B cell (primary cell): ENCODE results near the gene AP3D1. TPM values are rescaled to one million over a fixed set of nuclear protein-coding genes. Genes with fewer than 3 reads are reported as not detected.

Experiments
- ATAC-seq: fragments of 200-7000 bp; cut with Tn5 transposase; one replicate; pipeline ENCODE4 v1.10.0; 2021; ENCODE audit warnings: low read depth, mild to moderate bottlenecking, moderate number of reproducible peaks, moderate library complexity
- CTCF ChIA-PET: fragments of 350-600 bp; sonication (Branson Sonifier 250); formaldehyde crosslinking; loops from one replicate; lab custom pipeline; 2021; ENCODE audit warnings: antibody characterized with exemption, inconsistent platforms; lab: Charles Lee
- POLR2A ChIA-PET: fragments of 350-600 bp; sonication (Branson Sonifier 250); formaldehyde crosslinking; loops from one replicate; lab custom pipeline; 2021; ENCODE audit warnings: antibody characterized with exemption; lab: Charles Lee
- DNase-seq: peaks from one replicate; pipeline ENCODE4 v3.0.0; 2013
- H2AFZ ChIP-seq: 2 replicates; pipeline ENCODE4 v1.6.1; 2012; ENCODE audit warnings: mild to moderate bottlenecking, low read depth, low read length; ENCODE audit not compliant: insufficient read depth, poor library complexity, severe bottlenecking
- H3K27ac ChIP-seq, 2 donors: 1 replicate in 1 of 2; 2 replicates in 1 of 2; pipeline ENCODE4 v1.5.1; 2012 to 2013; ENCODE audit warnings: low read length in 2 of 2, mild to moderate bottlenecking in 2 of 2, moderate library complexity in 1 of 2
- H3K27me3 ChIP-seq, 4 experiments: fragments of 200-600 bp in 1 of 4; sonication (generic) in 1 of 4; replicated peaks in 1 of 4; 1 replicate in 2 of 4; 2 replicates in 2 of 4; pipeline versions ENCODE4 v1.6.1 to v1.7.0; 2013 to 2016; ENCODE audit warnings: low read length in 3 of 4, mild to moderate bottlenecking in 2 of 4, mixed read lengths in 1 of 4, moderate library complexity in 1 of 4; ENCODE audit not compliant: insufficient read depth in 4 of 4, control insufficient read depth in 3 of 4; ENCODE audit errors: control extremely low read depth in 1 of 4
- H3K36me3 ChIP-seq, 2 experiments: replicated peaks in 1 of 2; 1 replicate in 1 of 2; 2 replicates in 1 of 2; pipeline versions ENCODE4 v1.6.1 to v1.7.1; 2013; ENCODE audit warnings: low read length in 1 of 2; ENCODE audit not compliant: insufficient read depth in 2 of 2, control insufficient read depth in 1 of 2; ENCODE audit errors: control extremely low read depth in 1 of 2, extremely low read depth in 1 of 2
- H3K4me1 ChIP-seq, 2 donors: fragments of 200-600 bp in 1 of 2; sonication (generic) in 1 of 2; 1 replicate in 1 of 2; 2 replicates in 1 of 2; pipeline versions ENCODE4 v1.5.1 to v1.6.1; 2013 to 2017; ENCODE audit warnings: low read length in 2 of 2; ENCODE audit not compliant: control insufficient read depth in 2 of 2, insufficient read depth in 2 of 2
- H3K4me2 ChIP-seq: replicated peaks from 2 replicates; pipeline ENCODE3; 2012; ENCODE audit warnings: mild to moderate bottlenecking, low read depth, low read length; ENCODE audit not compliant: poor library complexity, severe bottlenecking
- H3K4me3 ChIP-seq, 5 experiments: fragments of 200-600 bp in 1 of 5; sonication (generic) in 1 of 5; 1 replicate in 3 of 5; 2 replicates in 2 of 5; pipeline versions ENCODE4 v1.5.1 to v1.7.0; 2011 to 2016; ENCODE audit warnings: low read length in 4 of 5, mild to moderate bottlenecking in 4 of 5, low read depth in 2 of 5, control low read depth in 1 of 5, moderate library complexity in 1 of 5; ENCODE audit not compliant: insufficient read depth in 1 of 5; ENCODE audit errors: control extremely low read depth in 1 of 5, extremely low read depth in 1 of 5
- H3K79me2 ChIP-seq: fragments of 200-600 bp; sonication (generic); one replicate; pipeline ENCODE4 v1.6.0; 2016; ENCODE audit warnings: low read length; ENCODE audit not compliant: control insufficient read depth, insufficient read depth
- H3K9ac ChIP-seq: fragments of 200-600 bp; sonication (generic); 2 replicates; pipeline ENCODE4 v1.6.1; 2017; ENCODE audit warnings: mild to moderate bottlenecking, low read length, moderate library complexity
- H3K9me3 ChIP-seq, 3 donors: one replicate each; pipeline versions ENCODE4 v1.6.1 to v1.7.1; 2013; ENCODE audit warnings: low read length in 2 of 3; ENCODE audit not compliant: control insufficient read depth in 2 of 3, insufficient read depth in 1 of 3; ENCODE audit errors: control extremely low read depth in 1 of 3
- H4K20me1 ChIP-seq: 2 replicates; pipeline ENCODE4 v1.6.0; 2012; ENCODE audit warnings: mild to moderate bottlenecking, low read length; ENCODE audit not compliant: insufficient read depth, control insufficient read depth, poor library complexity, severe bottlenecking
- H3K27ac Mint-ChIP-seq: one replicate; pipeline ENCODE4 v1.8.0; 2021; ENCODE audit warnings: mixed read lengths
- H3K27me3 Mint-ChIP-seq: one replicate; pipeline ENCODE4 v1.8.0; 2021; ENCODE audit warnings: mixed read lengths
- H3K4me1 Mint-ChIP-seq: one replicate; pipeline ENCODE4 v1.8.0; 2021; ENCODE audit warnings: mixed read lengths
- H3K4me3 Mint-ChIP-seq: one replicate; pipeline ENCODE4 v1.8.0; 2021; ENCODE audit warnings: mixed read lengths
- H3K9me3 Mint-ChIP-seq: one replicate; pipeline ENCODE4 v1.8.0; 2022; ENCODE audit warnings: mixed read lengths; ENCODE audit not compliant: insufficient read depth
- CTCF ChIP-seq: fragments of 200-600 bp; IDR thresholded peaks from one replicate; pipeline ENCODE4 v1.8.0; 2022; ENCODE audit warnings: antibody characterized with exemption, mild to moderate bottlenecking
- EZH2 ChIP-seq: IDR thresholded peaks from 2 replicates; pipeline ENCODE4 v1.6.1; 2012; ENCODE audit warnings: borderline replicate concordance, low read depth, mild to moderate bottlenecking, moderate library complexity, low read length; ENCODE audit not compliant: insufficient read depth, poor library complexity, severe bottlenecking
- WGBS: methylation state at CpG from one replicate; pipeline ENCODE4 v1.1.5; 2013; ENCODE audit warnings: missing lambda C conversion rate; ENCODE audit not compliant: insufficient coverage; 5-methylcytosine and 5-hydroxymethylcytosine counted together
- intact Hi-C: fragments of 100-400 bp; cut with micrococcal nuclease; formaldehyde crosslinking; loops from one replicate; pipeline ENCODE4 v1.10.0; 2022
- polyA plus RNA-seq: library from polyadenylated mRNA; depleted of rRNA; stranded (reverse); fragments of >200 nt; gene quantifications from 2 replicates; pipeline ENCODE4 v1.2.3, GENCODE V29; 2012
- total RNA-seq, 2 donors: library from RNA; stranded (reverse); fragments of 120-200 nt in 1 of 2; gene quantifications; 1 replicate in 1 of 2; 2 replicates in 1 of 2; pipeline versions ENCODE4 v1.2.3 to v1.2.4, GENCODE V29; 2013 to 2022

AP3D1 gene
- total and polyA plus RNA-seq, 2 donors (not counting 1 experiment from before 2014, with no cell fraction given): 96.4 to 114 TPM

DNA sequence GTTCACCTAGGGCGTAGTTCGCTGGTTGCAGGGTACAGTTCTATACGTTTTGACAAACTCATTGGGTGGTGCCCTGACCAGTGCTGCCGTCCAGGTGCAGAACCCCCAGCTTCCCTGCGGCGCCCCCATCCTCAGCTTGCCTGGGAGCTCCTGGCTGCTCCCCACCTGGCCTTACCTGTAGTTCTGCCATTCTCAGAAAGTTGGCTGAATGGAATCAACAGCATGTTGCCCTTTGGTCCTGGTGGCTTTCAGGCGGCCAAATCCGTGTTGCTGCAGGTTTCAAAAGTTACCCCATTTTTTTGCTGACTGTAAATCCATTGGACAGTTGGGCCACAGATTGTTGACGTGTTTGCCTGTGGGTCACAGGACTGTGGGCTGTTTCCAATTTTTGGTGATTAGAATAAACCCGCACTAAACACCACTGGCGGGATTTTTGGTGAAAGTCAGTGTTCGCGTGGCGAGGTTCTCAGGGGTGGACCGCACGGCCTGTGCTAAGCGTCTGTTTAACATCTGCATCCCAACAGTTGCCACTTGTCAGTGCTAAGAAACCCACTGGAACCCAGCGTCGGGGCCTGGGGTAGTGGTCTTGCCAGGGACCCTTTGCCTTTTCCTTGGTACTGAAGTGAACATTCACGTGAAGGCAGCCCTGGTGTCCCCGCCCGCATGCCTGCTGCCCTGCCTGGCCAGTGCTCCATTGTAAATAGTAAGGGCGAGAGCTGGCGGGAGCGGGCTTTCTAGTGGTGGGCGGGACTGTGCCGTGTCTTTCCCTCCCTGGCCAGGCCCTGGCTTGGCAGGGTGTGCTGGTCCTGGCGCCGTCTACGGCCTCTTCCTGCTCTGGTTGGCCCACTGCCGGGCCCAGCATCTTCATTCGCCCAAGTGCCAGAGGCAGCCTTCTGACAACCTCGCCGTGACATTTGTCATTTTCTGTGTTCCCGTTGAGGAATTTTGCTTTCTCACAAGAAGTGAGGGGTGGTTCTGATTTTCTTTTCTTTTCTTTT is 15.7 kb upstream of the AP3D1 start:
- Histone ChIP-seq H2AFZ (no peak overlapping the region), H3K4me3 (peak overlapping the region in 2 of 5 experiments; percentile 7 to 64), H3K4me1 (peaks cover 65 to 84% of the 10 kb centered on the region in 2 donors), H3K79me2 (peaks cover 84% of the 10 kb centered on the region), H3K27ac (peak overlapping the region; percentile 90 to 95), H4K20me1 (peaks cover 29% of the 10 kb centered on the region), H3K9ac (no peak overlapping the region), H3K36me3 (no peaks in the 10 kb centered on the region), H3K4me2 (peak overlapping the region; percentile 99), H3K9me3 (no peaks in the 10 kb centered on the region), H3K27me3 (no peaks in the 10 kb centered on the region)
- peak; percentile 45 for DNase-seq
- ATAC-seq: no peak
- ChIA-PET CTCF (no interaction called here), POLR2A (interaction anchor here (0.6 kb wide), 1 partner anchor 270 kb away, joined by 10 read pairs; no protein-coding TSS in a partner anchor)
- TF ChIP-seq CTCF: no peak
- no peak for TF ChIP-seq EZH2
- Mint-ChIP-seq H3K4me1 (peaks cover 64% of the 10 kb centered on the region), H3K9me3 (no peaks in the 10 kb centered on the region), H3K27me3 (no peaks in the 10 kb centered on the region), H3K27ac (peak overlapping the region; percentile 95), H3K4me3 (peak overlapping the region; percentile 72)
- intact Hi-C loops: loop anchor here (5.0 kb wide), 2 partner anchors 305 to 455 kb away; partner anchors contain the start of gene KLF16
- WGBS: 60% methylated on average over 30 of the region's 35 CpGs
